GM18873 (cell line): ENCODE data around the gene ADGRG2.

Source experiments
- ATAC-seq: cut with Tn5 transposase; IDR thresholded peaks from one replicate; pipeline ENCODE4 v1.9.1; 2021; ENCODE audit warnings: mild to moderate bottlenecking, moderate library complexity, moderate number of reproducible peaks; ENCODE audit not compliant: unreplicated experiment, low FRiP score

Gene ADGRG2

GRCh38 chrX:19121898-19122640 lies at the start of gene ADGRG2:
Gene ADGRG2, minus strand, starts transcription at chrX:19122468. Its CDS starts 53,634 bp downstream, at chrX:19068834.
- no peak for ATAC-seq

- no peak for ATAC-seq
Observed at GRCh38 chrX:19168609-19169008, 46.3 kb upstream of the ADGRG2 start.

- ATAC-seq, result no peak
Observed at GRCh38 chrX:19162851-19163250, 40.6 kb upstream of the ADGRG2 start.

GRCh38 chrX:19156186-19156585 lies 33.9 kb upstream of the ADGRG2 start:
- no peak for ATAC-seq

- no peak for ATAC-seq
Observed at GRCh38 chrX:19152762-19153161, 30.5 kb upstream of the ADGRG2 start.

- ATAC-seq, result no peak
Observed at GRCh38 chrX:19137067-19137466, 14.8 kb upstream of the ADGRG2 start.

- ATAC-seq, result no peak
Observed at GRCh38 chrX:19133784-19134183, 11.5 kb upstream of the ADGRG2 start.

GRCh38 chrX:19133231-19133630 lies 11.0 kb upstream of the ADGRG2 start:
- ATAC-seq, result no peak

- no peak for ATAC-seq
Observed at GRCh38 chrX:19130628-19131027, 8.4 kb upstream of the ADGRG2 start.

GRCh38 chrX:19129694-19130093 lies 7.4 kb upstream of the ADGRG2 start:
- no peak for ATAC-seq

GRCh38 chrX:19127649-19128168 lies 5.4 kb upstream of the ADGRG2 start:
- no peak for ATAC-seq

GRCh38 chrX:19122641-19123009 lies 357 bp upstream of the ADGRG2 start:
- no peak for ATAC-seq

- ATAC-seq, result no peak
Observed at GRCh38 chrX:19121466-19121865, 802 bp downstream of the ADGRG2 start.

GRCh38 chrX:19110642-19111041 lies 11.6 kb downstream of the ADGRG2 start:
- no peak for ATAC-seq

- ATAC-seq, result no peak
Observed at GRCh38 chrX:19107035-19107434, 15.2 kb downstream of the ADGRG2 start.

GRCh38 chrX:19100586-19100985 lies 21.7 kb downstream of the ADGRG2 start:
- no peak for ATAC-seq

GRCh38 chrX:19097553-19098283 lies 24.6 kb downstream of the ADGRG2 start:
- no peak for ATAC-seq

- no peak for ATAC-seq
Observed at GRCh38 chrX:19096586-19096985, 25.7 kb downstream of the ADGRG2 start.

GRCh38 chrX:19094654-19095053 lies 27.6 kb downstream of the ADGRG2 start:
- ATAC-seq, result no peak

GRCh38 chrX:19091596-19091995 lies 30.7 kb downstream of the ADGRG2 start:
- no peak for ATAC-seq

GRCh38 chrX:19089555-19090040 lies 32.7 kb downstream of the ADGRG2 start:
- no peak for ATAC-seq
